Liver (tissue), 9 donors: ENCODE data around the gene UGGT2. TPM values are rescaled to one million over a fixed set of nuclear protein-coding genes. Genes with fewer than 3 reads are reported as not detected.

Experiments
- DNase-seq: peaks from one replicate; pipeline ENCODE4 v3.0.0-alpha.2; 2017; ENCODE audit warnings: low spot score
- H3K27ac ChIP-seq, 2 donors: one replicate each; pipeline ENCODE4 v1.7.0; 2013; ENCODE audit warnings: inconsistent platforms in 2 of 2, low read length in 2 of 2, control low read depth in 1 of 2, low read depth in 1 of 2, mild to moderate bottlenecking in 1 of 2
- H3K27me3 ChIP-seq, 4 donors: one replicate each; pipeline versions ENCODE4 v1.6.1 to v1.7.0; 2013; ENCODE audit warnings: low read length in 3 of 4, inconsistent platforms in 1 of 4, mild to moderate bottlenecking in 1 of 4, moderate library complexity in 1 of 4; ENCODE audit not compliant: control insufficient read depth in 4 of 4, insufficient read depth in 4 of 4
- H3K36me3 ChIP-seq, 4 donors: one replicate each; pipeline versions ENCODE4 v1.6.1 to v1.7.0; 2013; ENCODE audit warnings: low read length in 3 of 4, mild to moderate bottlenecking in 3 of 4, low read depth in 1 of 4, moderate library complexity in 1 of 4; ENCODE audit not compliant: control insufficient read depth in 4 of 4, insufficient read depth in 3 of 4
- H3K4me1 ChIP-seq, 4 donors: one replicate each; pipeline versions ENCODE4 v1.6.1 to v1.7.0; 2013; ENCODE audit warnings: low read length in 3 of 4, mild to moderate bottlenecking in 3 of 4, moderate library complexity in 1 of 4; ENCODE audit not compliant: control insufficient read depth in 4 of 4, insufficient read depth in 4 of 4
- H3K4me3 ChIP-seq, 3 donors: one replicate each; pipeline versions ENCODE4 v1.6.1 to v1.7.0; 2013; ENCODE audit warnings: low read length in 3 of 3, control low read depth in 1 of 3, low read depth in 1 of 3, mild to moderate bottlenecking in 1 of 3
- H3K9ac ChIP-seq, 2 donors: one replicate each; pipeline ENCODE4 v1.7.0; 2013; ENCODE audit warnings: low read length in 2 of 2, mild to moderate bottlenecking in 2 of 2, moderate library complexity in 2 of 2, control low read depth in 1 of 2, low read depth in 1 of 2
- H3K9me3 ChIP-seq, 4 donors: one replicate each; pipeline versions ENCODE4 v1.6.1 to v1.7.0; 2013; ENCODE audit warnings: low read length in 3 of 4; ENCODE audit not compliant: control insufficient read depth in 4 of 4
- ATF3 ChIP-seq: IDR thresholded peaks from 2 replicates; pipeline ENCODE4 v1.6.1; 2016; ENCODE audit warnings: antibody characterized with exemption
- EGR1 ChIP-seq, 2 donors: IDR thresholded peaks; 2 replicates each; pipeline ENCODE4 v1.6.1; 2016 to 2018; ENCODE audit warnings: antibody characterized with exemption in 2 of 2, low read depth in 2 of 2
- FOXA1 ChIP-seq: IDR thresholded peaks from 2 replicates; pipeline ENCODE4 v1.6.1; 2016; ENCODE audit warnings: antibody characterized with exemption
- FOXA2 ChIP-seq: IDR thresholded peaks from 2 replicates; pipeline ENCODE4 v1.6.1; 2016; ENCODE audit warnings: antibody characterized with exemption
- GABPA ChIP-seq, 2 donors: IDR thresholded peaks in 1 of 2; conservative IDR thresholded peaks in 1 of 2; 2 replicates each; pipeline ENCODE4 v1.6.1; 2016; ENCODE audit warnings: antibody characterized with exemption in 2 of 2, mild to moderate bottlenecking in 1 of 2, moderate library complexity in 1 of 2
- HNF4A ChIP-seq, 2 donors: conservative IDR thresholded peaks; 2 replicates each; pipeline ENCODE4 v1.6.1; 2016; ENCODE audit warnings: antibody characterized with exemption in 2 of 2, mild to moderate bottlenecking in 2 of 2
- JUND ChIP-seq, 2 donors: IDR thresholded peaks; 2 replicates each; pipeline ENCODE4 v1.6.1; 2016; ENCODE audit warnings: antibody characterized with exemption in 2 of 2
- MAX ChIP-seq: IDR thresholded peaks from 2 replicates; pipeline ENCODE4 v1.6.1; 2016; ENCODE audit warnings: antibody characterized with exemption
- NR2F2 ChIP-seq: IDR thresholded peaks from 2 replicates; pipeline ENCODE4 v1.6.1; 2016; ENCODE audit warnings: antibody characterized with exemption
- RAD21 ChIP-seq, 2 donors: IDR thresholded peaks; 2 replicates each; pipeline ENCODE4 v1.6.1; 2016; ENCODE audit warnings: antibody characterized with exemption in 2 of 2, mild to moderate bottlenecking in 2 of 2
- REST ChIP-seq: IDR thresholded peaks from 2 replicates; pipeline ENCODE4 v1.6.1; 2016; ENCODE audit warnings: antibody characterized with exemption, mild to moderate bottlenecking
- RXRA ChIP-seq, 2 donors: IDR thresholded peaks; 2 replicates each; pipeline ENCODE4 v1.6.1; 2017 to 2018; ENCODE audit warnings: antibody characterized with exemption in 2 of 2, mild to moderate bottlenecking in 1 of 2
- SP1 ChIP-seq: IDR thresholded peaks from 2 replicates; pipeline ENCODE4 v1.6.1; 2018; ENCODE audit warnings: antibody characterized with exemption, mild to moderate bottlenecking
- TAF1 ChIP-seq: conservative IDR thresholded peaks from 2 replicates; pipeline ENCODE4 v1.6.1; 2016; ENCODE audit warnings: antibody characterized with exemption, mild to moderate bottlenecking
- YY1 ChIP-seq: IDR thresholded peaks from 2 replicates; pipeline ENCODE4 v1.6.1; 2016; ENCODE audit warnings: antibody characterized with exemption, mild to moderate bottlenecking
- WGBS: extraction: QIAGEN DNeasy Blood & Tissue Kit; methylation state at CpG from one replicate; pipeline ENCODE4 v1.1.7; 2013; 5-methylcytosine and 5-hydroxymethylcytosine counted together
- polyA plus RNA-seq, 2 donors: library from polyadenylated mRNA; stranded (reverse) in 1 of 2; unstranded in 1 of 2; fragments of 200-250 nt in 1 of 2; fragments of >200 nt in 1 of 2; fragmentation: Nextera tagmentation in 1 of 2; extraction: Ambion mirVana in 1 of 2; gene quantifications; one replicate each; pipeline versions ENCODE4 v1.2.1 to v1.2.3, GENCODE V29; 2013 to 2015
- total RNA-seq, 2 donors: library from RNA; depleted of rRNA; stranded (reverse); fragments of >200 nt; gene quantifications; one replicate each; pipeline ENCODE4 v1.2.3, GENCODE V29; 2014
- donor health status: healthy.
- donor health status: healthy.
- donor health status: healthy.
- donor health status: healthy.
- donor health status: healthy.

Gene UGGT2
- total and polyA plus RNA-seq, 4 donors = 5.6 to 23.0 (median 13.2) TPM

- H3K4me1 ChIP-seq = no peaks in the 10 kb centered on the region
- 97% methylated on average over 12 of the region's 12 CpGs for WGBS
- DNase-seq = no peak
- no peaks in the 10 kb centered on the region for H3K36me3 ChIP-seq
- no peak overlapping the region for H3K27ac ChIP-seq
- TF ChIP-seq HNF4A (conservative IDR thresholded peaks at IDR 0.05) (no peak), RAD21 (IDR thresholded peaks at IDR 0.05) (no peak), NR2F2 (no peak), JUND (IDR thresholded peaks at IDR 0.05) (no peak), ATF3 (no peak), YY1 (no peak), TAF1 (no peak), FOXA1 (no peak), RXRA (IDR thresholded peaks at IDR 0.05) (no peak), SP1 (no peak), EGR1 (IDR thresholded peaks at IDR 0.05; ENCODE audit: low read depth in 2 of 2) (no peak), MAX (no peak)
- H3K27me3 ChIP-seq = no peaks in the 10 kb centered on the region
- H3K4me3 ChIP-seq = no peak overlapping the region
- H3K9ac ChIP-seq = no peak overlapping the region
- peaks cover 0 to 1% (median 0%) of the 10 kb centered on the region in 4 donors for H3K9me3 ChIP-seq
Measured at GRCh38 chr13:96033220-96034015, 19.8 kb downstream of the UGGT2 start.

- Histone ChIP-seq H3K9me3 (peaks cover 0 to 1% (median 0%) of the 10 kb centered on the region in 4 donors), H3K27me3 (no peaks in the 10 kb centered on the region), H3K4me1 (no peaks in the 10 kb centered on the region), H3K9ac (no peak overlapping the region), H3K4me3 (no peak overlapping the region), H3K36me3 (no peaks in the 10 kb centered on the region), H3K27ac (no peak overlapping the region)
- DNase-seq = no peak
- 70% methylated on average over 2 of the region's 2 CpGs for WGBS
- TF ChIP-seq REST = no peak
- TF ChIP-seq RXRA (IDR thresholded peaks at IDR 0.05) = no peak
- no peak for TF ChIP-seq FOXA2
Measured at GRCh38 chr13:96032717-96033116, 20.5 kb downstream of the UGGT2 start.

- no peak for TF ChIP-seq GABPA (IDR thresholded peaks at IDR 0.05 in 1 of 2, conservative IDR thresholded peaks at IDR 0.05 in 1 of 2)
- H3K27me3 ChIP-seq = no peaks in the 10 kb centered on the region
- H3K4me3 ChIP-seq = no peak overlapping the region
- DNase-seq = no peak
- H3K27ac ChIP-seq = no peak overlapping the region
- WGBS = 97% methylated on average over 7 of the region's 7 CpGs
- H3K9ac ChIP-seq = no peak overlapping the region
- H3K36me3 ChIP-seq = no peaks in the 10 kb centered on the region
- H3K4me1 ChIP-seq = no peaks in the 10 kb centered on the region
- H3K9me3 ChIP-seq = peaks cover 0 to 1% (median 0%) of the 10 kb centered on the region in 4 donors
Measured at GRCh38 chr13:96029002-96029401, 24.2 kb downstream of the UGGT2 start.
